ENCODE data around the gene TSPAN32. TPM values are rescaled to one million over a fixed set of nuclear protein-coding genes. Genes with fewer than 3 reads are reported as not detected.

TSPAN32 gene
- total RNA-seq, 1 donor from 2014 or later, result 12.2 TPM

DNA sequence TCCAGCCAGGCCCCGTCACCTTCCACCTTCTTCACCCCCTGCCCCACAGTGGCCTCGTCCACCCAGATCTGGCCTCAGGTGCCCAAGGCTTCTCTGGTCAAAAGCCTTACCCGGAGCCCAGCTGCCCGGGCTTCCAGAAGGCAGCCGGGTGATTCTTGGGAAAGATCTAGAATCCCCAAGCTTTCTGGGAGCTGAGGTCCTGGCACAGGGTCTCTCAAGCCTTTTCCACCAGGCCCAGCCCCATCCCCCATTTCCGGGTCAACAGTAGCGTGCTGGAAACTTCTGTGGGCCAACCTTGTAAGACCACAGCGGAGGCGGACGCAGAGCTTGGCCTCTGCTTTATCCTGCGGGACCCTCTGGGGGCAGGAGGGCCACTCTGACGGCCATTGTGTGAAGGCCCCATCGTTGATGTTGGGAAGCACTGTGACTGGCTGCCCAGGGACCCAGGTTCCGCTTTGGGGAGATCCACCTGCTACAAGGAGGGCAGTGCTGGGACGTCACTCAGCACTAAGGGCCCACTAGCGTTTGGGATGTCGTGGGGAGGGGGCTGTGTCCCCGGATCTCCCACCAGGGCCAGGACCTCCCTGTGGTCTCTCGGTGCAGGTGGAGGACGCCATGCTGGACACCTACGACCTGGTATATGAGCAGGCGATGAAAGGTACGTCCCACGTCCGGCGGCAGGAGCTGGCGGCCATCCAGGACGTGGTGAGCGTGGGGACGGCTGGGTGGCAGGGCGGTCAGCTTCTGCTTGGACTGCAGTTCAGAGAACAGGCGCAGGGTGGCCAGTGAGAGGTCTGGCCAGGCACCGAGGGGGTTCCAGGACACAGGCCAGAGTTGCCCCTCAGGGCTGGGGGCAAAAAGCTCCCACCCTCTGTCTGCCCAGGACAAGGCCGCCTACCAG, 11.5 kb downstream of the TSPAN32 start:
- TF ChIP-seq, protein P1, sequence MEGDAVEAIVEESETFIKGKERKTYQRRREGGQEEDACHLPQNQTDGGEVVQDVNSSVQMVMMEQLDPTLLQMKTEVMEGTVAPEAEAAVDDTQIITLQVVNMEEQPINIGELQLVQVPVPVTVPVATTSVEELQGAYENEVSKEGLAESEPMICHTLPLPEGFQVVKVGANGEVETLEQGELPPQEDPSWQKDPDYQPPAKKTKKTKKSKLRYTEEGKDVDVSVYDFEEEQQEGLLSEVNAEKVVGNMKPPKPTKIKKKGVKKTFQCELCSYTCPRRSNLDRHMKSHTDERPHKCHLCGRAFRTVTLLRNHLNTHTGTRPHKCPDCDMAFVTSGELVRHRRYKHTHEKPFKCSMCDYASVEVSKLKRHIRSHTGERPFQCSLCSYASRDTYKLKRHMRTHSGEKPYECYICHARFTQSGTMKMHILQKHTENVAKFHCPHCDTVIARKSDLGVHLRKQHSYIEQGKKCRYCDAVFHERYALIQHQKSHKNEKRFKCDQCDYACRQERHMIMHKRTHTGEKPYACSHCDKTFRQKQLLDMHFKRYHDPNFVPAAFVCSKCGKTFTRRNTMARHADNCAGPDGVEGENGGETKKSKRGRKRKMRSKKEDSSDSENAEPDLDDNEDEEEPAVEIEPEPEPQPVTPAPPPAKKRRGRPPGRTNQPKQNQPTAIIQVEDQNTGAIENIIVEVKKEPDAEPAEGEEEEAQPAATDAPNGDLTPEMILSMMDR (IDR thresholded peaks at IDR 0.05), result no peak
- H3K4me1 ChIP-seq, result peaks cover 15% of the 10 kb centered on the region
- intact Hi-C loops (cut with DNase I), result no loop called here
- peak; percentile 56 for DNase-seq
- H3K9me3 ChIP-seq, result no peaks in the 10 kb centered on the region
- no peaks in the 10 kb centered on the region for H3K27me3 ChIP-seq
- ATAC-seq, result no peak
- no peaks in the 10 kb centered on the region for H3K36me3 ChIP-seq
- H3K27ac ChIP-seq, result no peak overlapping the region
- no peak overlapping the region for H3K4me3 ChIP-seq

- Histone ChIP-seq H3K27ac (peak overlapping the region; percentile 73), H3K4me3 (no peak overlapping the region), H3K4me1 (peaks cover 15% of the 10 kb centered on the region), H3K27me3 (no peaks in the 10 kb centered on the region), H3K36me3 (no peaks in the 10 kb centered on the region), H3K9me3 (no peaks in the 10 kb centered on the region)
- peak; percentile 39 for DNase-seq
- no peak for ATAC-seq
- TF ChIP-seq, protein P1 (IDR thresholded peaks at IDR 0.05), result no peak
- intact Hi-C loops (cut with DNase I), result no loop called here
Measured at GRCh38 chr11:2314136-2314524, 12.3 kb downstream of the TSPAN32 start.

DNA sequence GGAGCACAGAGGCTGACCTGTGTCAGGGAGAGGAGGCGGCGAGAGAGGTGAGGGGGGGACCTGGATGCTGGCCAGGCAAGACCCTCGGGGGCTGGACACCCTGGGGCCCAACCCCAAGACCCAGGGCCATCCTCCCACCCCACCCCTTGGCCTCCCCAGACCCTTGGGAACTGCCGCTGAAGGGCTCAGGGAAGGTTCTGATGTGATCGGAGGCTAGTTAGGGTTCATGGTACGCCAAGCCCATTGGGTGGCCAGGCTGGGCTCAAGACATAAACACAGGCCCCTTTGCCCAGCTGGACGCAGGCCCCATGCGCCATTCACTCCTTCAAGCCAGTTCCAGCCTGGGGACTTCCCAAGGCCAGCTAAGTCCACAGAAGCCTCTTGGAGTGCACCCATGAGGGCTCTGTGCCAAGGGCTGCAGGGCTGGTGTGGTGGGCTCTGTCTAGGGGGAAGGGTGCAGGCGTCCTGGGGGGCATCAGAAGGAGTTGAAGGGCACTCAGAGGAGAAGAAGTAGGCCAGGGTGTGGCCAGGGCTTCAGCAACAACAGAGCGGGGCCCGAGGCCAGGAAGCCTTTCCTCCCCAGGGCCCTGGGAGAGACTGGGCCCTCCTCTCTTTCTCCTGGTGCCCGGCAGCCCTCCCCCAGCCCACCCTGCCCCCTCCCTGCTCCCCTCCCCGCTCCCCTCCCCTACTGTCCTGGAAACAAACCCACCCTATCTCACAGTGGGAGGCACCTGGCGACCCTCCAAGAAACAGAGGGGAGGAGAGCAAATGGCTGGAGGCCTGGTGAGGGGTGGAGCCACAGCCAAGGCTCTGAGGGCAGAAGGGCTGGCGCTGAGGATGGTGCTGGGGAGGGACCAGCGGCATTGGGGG, 12.9 kb downstream of the TSPAN32 start:
- Histone ChIP-seq H3K4me1 (peaks cover 15% of the 10 kb centered on the region), H3K27me3 (no peaks in the 10 kb centered on the region), H3K9me3 (no peaks in the 10 kb centered on the region), H3K4me3 (no peak overlapping the region), H3K27ac (peak overlapping the region; percentile 73), H3K36me3 (no peaks in the 10 kb centered on the region)
- ATAC-seq (peak; percentile 72), DNase-seq (peak; percentile 83)
- TF ChIP-seq, protein P1 (IDR thresholded peaks at IDR 0.05), result no peak
- intact Hi-C loops (cut with DNase I), result no loop called here

GRCh38 chr11:2315395-2316168, 13.8 kb downstream of the TSPAN32 start:
- TF ChIP-seq, protein P1 (IDR thresholded peaks at IDR 0.05), result no peak
- Histone ChIP-seq H3K9me3 (no peaks in the 10 kb centered on the region), H3K4me1 (peaks cover 15% of the 10 kb centered on the region), H3K27me3 (no peaks in the 10 kb centered on the region), H3K4me3 (no peak overlapping the region), H3K36me3 (no peaks in the 10 kb centered on the region), H3K27ac (peak overlapping the region; percentile 55)
- intact Hi-C loops (cut with DNase I), result no loop called here
- no peak for ATAC-seq
- peak; percentile 63 for DNase-seq
